Type B pancreatic cell (in vitro differentiated cells): ENCODE results near the gene F10. TPM values are rescaled to one million over a fixed set of nuclear protein-coding genes. Genes with fewer than 3 reads are reported as not detected.

Source experiments
- DNase-seq: peaks from one replicate; pipeline ENCODE4 v3.0.0; 2021; ENCODE audit warnings: mixed read lengths; ENCODE audit not compliant: unreplicated experiment; ENCODE audit errors: extremely low spot score
- H3K27ac Mint-ChIP-seq: 2 replicates; pipeline ENCODE4 v1.8.0; 2021; ENCODE audit warnings: mild to moderate bottlenecking, mixed read lengths
- H3K27me3 Mint-ChIP-seq: 2 replicates; pipeline ENCODE4 v1.8.0; 2021; ENCODE audit warnings: mixed read lengths
- H3K36me3 Mint-ChIP-seq: 2 replicates; pipeline ENCODE4 v1.8.0; 2021; ENCODE audit warnings: mixed read lengths
- H3K4me1 Mint-ChIP-seq: one replicate; pipeline ENCODE4 v1.8.0; 2021; ENCODE audit warnings: mixed read lengths; ENCODE audit not compliant: unreplicated experiment
- H3K4me3 Mint-ChIP-seq: 2 replicates; pipeline ENCODE4 v1.8.0; 2021; ENCODE audit warnings: mild to moderate bottlenecking, mixed read lengths
- H3K9me3 Mint-ChIP-seq: 2 replicates; pipeline ENCODE4 v1.8.0; 2021; ENCODE audit warnings: mixed read lengths
- total RNA-seq: library from RNA; stranded (reverse); gene quantifications from 2 replicates; pipeline ENCODE4 v1.2.1, GENCODE V29; 2021; ENCODE audit warnings: low replicate concordance
- TF ChIP-seq, protein P1 (sequence below): fragments of 200-600 bp; sonication (generic); conservative IDR thresholded peaks from 2 replicates; pipeline ENCODE4 v1.5.0; 2021; ENCODE audit warnings: antibody characterized with exemption, mild to moderate bottlenecking

F10 gene
- total RNA-seq, 1 donor from 2014 or later = 34.4 TPM

DNA sequence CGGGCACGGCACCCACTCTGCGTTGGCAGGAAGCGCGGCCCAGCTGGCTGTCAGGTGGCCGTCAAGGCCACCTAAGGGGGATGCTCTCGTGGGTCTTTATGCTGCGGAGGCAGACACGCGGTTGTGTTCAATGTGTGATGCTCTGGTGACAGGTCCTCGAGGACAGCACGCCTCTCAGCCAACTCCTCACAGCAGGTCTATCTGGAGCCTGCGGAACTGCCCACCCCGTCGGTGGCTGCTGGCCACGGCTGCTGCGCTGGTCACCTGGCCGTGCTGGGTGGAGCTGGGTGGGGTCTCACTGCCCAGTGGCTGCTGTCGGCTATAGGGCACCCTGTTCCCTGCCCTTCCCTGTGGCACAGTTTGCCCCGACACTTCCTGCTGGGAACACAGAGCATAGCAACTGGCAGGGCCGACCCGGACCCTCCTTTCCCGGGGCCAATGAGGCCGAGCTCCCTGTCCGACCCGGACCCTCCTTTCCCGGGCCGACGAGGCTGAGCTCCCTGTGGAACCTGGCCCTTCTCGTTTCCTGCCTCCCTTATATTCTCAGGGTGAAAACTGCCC, 31.3 kb upstream of the F10 start:
- TF ChIP-seq, protein P1, sequence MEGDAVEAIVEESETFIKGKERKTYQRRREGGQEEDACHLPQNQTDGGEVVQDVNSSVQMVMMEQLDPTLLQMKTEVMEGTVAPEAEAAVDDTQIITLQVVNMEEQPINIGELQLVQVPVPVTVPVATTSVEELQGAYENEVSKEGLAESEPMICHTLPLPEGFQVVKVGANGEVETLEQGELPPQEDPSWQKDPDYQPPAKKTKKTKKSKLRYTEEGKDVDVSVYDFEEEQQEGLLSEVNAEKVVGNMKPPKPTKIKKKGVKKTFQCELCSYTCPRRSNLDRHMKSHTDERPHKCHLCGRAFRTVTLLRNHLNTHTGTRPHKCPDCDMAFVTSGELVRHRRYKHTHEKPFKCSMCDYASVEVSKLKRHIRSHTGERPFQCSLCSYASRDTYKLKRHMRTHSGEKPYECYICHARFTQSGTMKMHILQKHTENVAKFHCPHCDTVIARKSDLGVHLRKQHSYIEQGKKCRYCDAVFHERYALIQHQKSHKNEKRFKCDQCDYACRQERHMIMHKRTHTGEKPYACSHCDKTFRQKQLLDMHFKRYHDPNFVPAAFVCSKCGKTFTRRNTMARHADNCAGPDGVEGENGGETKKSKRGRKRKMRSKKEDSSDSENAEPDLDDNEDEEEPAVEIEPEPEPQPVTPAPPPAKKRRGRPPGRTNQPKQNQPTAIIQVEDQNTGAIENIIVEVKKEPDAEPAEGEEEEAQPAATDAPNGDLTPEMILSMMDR = no peak
- Mint-ChIP-seq H3K4me3 (no peak overlapping the region), H3K36me3 (no peaks in the 10 kb centered on the region), H3K9me3 (no peaks in the 10 kb centered on the region), H3K27me3 (peaks cover 3% of the 10 kb centered on the region), H3K4me1 (peaks cover 4% of the 10 kb centered on the region), H3K27ac (no peak overlapping the region)
- no peak for DNase-seq

DNA sequence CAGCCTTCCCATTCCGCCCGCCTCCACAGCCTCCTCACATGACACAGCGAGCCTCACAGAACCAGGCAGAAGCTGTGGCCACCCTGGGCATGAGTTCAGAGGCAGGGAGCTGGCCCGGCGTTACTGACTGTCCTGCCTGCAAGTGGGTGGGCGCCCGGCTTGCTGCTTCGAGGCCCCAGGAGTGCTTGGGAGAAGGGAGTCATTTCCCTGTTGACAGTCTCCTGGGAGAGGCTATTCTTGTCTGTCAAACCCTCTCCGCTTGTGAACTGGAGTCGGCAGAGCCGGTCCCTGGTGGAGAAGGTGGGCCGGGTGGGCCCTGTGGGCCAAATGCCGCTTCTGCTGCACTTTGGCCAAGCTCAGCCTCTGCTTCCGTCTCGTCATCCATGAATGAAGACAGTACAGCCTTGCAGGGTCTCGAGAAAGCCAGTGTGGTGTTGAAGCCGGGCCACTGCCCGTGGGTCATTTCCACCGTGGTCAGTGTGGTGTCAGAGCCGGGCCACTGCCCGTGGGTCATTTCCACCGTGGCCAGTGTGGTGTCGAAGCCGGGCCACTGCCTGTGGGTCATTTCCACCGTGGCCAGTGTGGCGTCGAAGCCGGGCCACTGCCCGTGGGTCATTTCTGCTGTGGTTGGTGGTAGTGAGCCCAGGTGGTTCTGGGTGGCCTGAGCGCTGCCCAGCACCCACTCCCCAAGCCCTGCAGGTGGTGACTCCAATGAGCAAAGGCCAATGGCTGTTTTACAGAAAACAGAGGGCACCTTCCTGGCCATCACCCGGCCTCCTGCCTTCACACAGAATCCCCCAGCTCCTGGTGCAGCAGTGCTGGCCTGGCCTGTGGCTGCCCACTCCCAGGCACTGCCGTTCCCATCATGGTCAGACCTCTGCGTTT, 30.5 kb upstream of the F10 start:
- Mint-ChIP-seq H3K9me3 (no peaks in the 10 kb centered on the region), H3K27me3 (peaks cover 3% of the 10 kb centered on the region), H3K36me3 (no peaks in the 10 kb centered on the region), H3K4me1 (peaks cover 4% of the 10 kb centered on the region), H3K27ac (no peak overlapping the region), H3K4me3 (no peak overlapping the region)
- TF ChIP-seq, protein P1 = no peak
- no peak for DNase-seq

DNA sequence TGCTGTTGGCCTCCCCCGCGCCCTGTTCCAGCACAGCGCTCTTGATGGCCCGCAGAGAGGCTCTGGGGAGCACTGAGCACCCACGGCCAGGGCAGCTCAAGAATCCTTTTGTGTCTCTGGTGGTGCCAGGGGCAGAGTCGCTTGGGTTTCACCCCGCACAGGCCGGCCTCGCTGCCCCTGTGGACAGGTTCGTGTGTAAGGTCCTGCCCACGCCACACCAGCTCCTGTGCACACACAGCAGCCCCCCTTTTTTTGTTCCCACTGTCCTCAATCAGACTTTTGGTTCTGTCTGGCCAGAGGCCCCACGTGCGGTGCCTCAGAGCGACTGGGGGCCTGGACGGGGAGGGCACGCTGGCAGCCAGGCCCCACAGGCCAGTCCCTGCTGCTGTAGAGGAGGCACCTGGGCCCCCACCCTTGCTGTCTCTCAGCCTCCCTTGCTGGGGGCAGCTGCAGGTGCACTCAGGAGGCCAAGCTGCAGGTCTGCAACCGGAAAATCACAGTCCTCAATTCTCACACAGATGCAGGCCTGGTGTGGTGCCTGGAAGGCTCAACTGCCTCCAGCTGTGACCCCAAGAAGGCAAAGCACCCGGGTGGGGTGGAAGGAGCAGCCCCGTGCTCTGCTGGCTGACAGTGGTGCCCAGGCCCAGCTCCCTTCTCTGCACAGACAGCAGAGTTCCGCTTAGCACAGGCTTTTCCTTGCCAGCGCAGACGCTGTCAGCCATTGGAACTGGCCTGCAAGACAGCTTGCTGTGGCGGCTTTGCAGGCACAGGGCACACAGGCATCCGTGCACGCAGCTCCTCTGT, 29.6 kb upstream of the F10 start:
- Mint-ChIP-seq H3K27ac (no peak overlapping the region), H3K4me3 (no peak overlapping the region), H3K9me3 (no peaks in the 10 kb centered on the region), H3K27me3 (peaks cover 3% of the 10 kb centered on the region), H3K36me3 (peaks cover 1% of the 10 kb centered on the region), H3K4me1 (peaks cover 6% of the 10 kb centered on the region)
- TF ChIP-seq, protein P1 = no peak
- no peak for DNase-seq

DNA sequence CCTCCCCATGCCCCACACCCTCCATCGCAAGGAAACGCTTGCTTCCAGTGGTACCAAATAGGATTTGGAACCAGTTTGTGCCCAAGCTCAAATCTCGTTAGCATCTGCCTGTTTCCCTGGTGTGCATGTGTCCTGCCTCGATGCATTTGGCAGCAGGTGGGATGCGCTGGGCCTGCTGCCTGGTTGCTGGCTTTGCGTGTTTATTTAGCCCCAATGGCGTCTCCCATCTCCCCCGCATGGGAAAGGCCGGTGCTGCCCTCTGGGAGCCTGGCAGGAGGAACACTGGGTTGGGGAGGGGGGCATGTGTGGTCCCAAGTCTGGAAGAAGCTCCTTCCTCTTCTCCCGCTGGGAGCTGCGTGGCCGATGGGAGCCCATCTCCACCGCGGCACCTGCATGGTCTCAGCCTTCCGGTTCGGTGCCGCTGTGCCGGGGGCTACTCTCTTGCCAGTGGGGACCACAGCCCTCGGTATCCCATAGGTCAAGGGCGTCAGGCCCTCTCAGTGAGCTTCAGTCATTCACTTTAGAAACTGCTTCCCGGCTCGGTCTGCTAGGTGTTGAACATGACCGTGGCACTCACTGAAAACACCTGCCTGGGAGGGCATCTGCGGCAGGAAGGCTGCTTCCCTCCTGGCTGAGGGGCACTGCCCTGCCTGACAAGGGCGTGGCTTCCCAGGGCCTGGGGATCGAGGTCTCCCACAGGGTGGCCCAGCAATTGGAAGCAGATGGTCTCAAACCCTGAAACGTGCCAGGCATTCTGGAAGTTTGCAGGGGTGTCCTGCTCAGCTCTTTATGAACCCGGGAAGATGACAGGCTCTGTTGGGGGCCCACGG, 28.8 kb upstream of the F10 start:
- Mint-ChIP-seq H3K27ac (no peak overlapping the region), H3K27me3 (peaks cover 3% of the 10 kb centered on the region), H3K4me1 (peaks cover 14% of the 10 kb centered on the region), H3K36me3 (peaks cover 3% of the 10 kb centered on the region), H3K4me3 (no peak overlapping the region), H3K9me3 (no peaks in the 10 kb centered on the region)
- DNase-seq = no peak
- TF ChIP-seq, protein P1 = no peak

DNA sequence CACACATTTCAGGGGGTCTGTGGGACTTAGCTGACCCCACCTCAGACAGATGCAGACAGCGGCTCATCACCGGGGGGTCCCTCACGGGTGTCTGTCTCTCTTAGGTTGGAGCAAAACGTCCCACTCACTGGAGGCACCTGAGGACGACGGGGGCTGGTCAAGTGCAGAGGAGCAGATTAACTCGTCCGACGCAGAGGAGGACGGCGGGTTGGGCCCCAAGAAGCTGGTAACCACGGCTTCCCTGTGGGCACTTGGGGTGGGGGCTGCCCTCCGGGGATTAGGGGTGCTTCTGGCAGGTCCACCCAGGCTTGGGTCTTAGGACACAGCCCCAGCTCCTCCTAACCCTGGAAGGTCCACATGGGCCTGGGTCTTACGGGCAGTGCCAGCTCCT, 28.2 kb upstream of the F10 start:
- H3K4me1 Mint-ChIP-seq = peaks cover 13% of the 10 kb centered on the region

More for the DNA sequence above, 28.2 kb upstream of the F10 start:
- no peak overlapping the region for H3K4me3 Mint-ChIP-seq
- no peak for DNase-seq
- H3K36me3 Mint-ChIP-seq = peaks cover 3% of the 10 kb centered on the region
- H3K27ac Mint-ChIP-seq = no peak overlapping the region
- peaks cover 3% of the 10 kb centered on the region for H3K27me3 Mint-ChIP-seq
- TF ChIP-seq, protein P1 = no peak
- no peaks in the 10 kb centered on the region for H3K9me3 Mint-ChIP-seq
